Measurements from ENCODE around the gene KCTD17.
"Not testable (repeated sequence)": the region's sequence is repeated elsewhere in the genome, so short reads cannot be mapped to it uniquely, and the experiment has no call there.

KCTD17 gene

GRCh38 chr22:37062702-37063381 is 11.3 kb downstream of the KCTD17 start:
- no peak for DNase-seq

GRCh38 chr22:37063431-37064420 is 12.2 kb downstream of the KCTD17 start:
- DNase-seq: no peak

GRCh38 chr22:37064553-37064952 is 13.0 kb downstream of the KCTD17 start:
- DNase-seq: no peak

GRCh38 chr22:37065180-37065579 is 13.6 kb downstream of the KCTD17 start:
- DNase-seq: no peak

GRCh38 chr22:37065961-37066360 is 14.4 kb downstream of the KCTD17 start:
- no peak for DNase-seq

- DNase-seq: no peak
Observed at GRCh38 chr22:37067428-37067827, 15.9 kb downstream of the KCTD17 start.

- no peak for DNase-seq
Observed at GRCh38 chr22:37068859-37069258, 17.3 kb downstream of the KCTD17 start.

- no peak for DNase-seq
Observed at GRCh38 chr22:37069319-37069718, 17.8 kb downstream of the KCTD17 start.

- no peak for DNase-seq
Observed at GRCh38 chr22:37069719-37070118, 18.2 kb downstream of the KCTD17 start.

- DNase-seq: no peak
Observed at GRCh38 chr22:37070334-37070733, 18.8 kb downstream of the KCTD17 start.

- DNase-seq: no peak
Observed at GRCh38 chr22:37070744-37071143, 19.2 kb downstream of the KCTD17 start.

- DNase-seq: not testable (repeated sequence)
Observed at GRCh38 chr22:37071850-37072592, 20.5 kb downstream of the KCTD17 start.

- DNase-seq: no peak
Observed at GRCh38 chr22:37072673-37073072, 21.1 kb downstream of the KCTD17 start.

- no peak for DNase-seq
Observed at GRCh38 chr22:37074537-37074936, 23.0 kb downstream of the KCTD17 start.

- no peak for DNase-seq
Observed at GRCh38 chr22:37075046-37075445, 23.5 kb downstream of the KCTD17 start.

GRCh38 chr22:37075822-37076433 is 24.4 kb downstream of the KCTD17 start:
- DNase-seq: no peak

GRCh38 chr22:37077802-37078448 is 26.4 kb downstream of the KCTD17 start:
- no peak for DNase-seq

- no peak for DNase-seq
Observed at GRCh38 chr22:37079158-37079557, 27.6 kb downstream of the KCTD17 start.

GRCh38 chr22:37079668-37080171 is 28.2 kb downstream of the KCTD17 start:
- DNase-seq: no peak

- DNase-seq: no peak
Observed at GRCh38 chr22:37080438-37080837, 28.9 kb downstream of the KCTD17 start.

- no peak for DNase-seq
Observed at GRCh38 chr22:37080838-37081237, 29.3 kb downstream of the KCTD17 start.

GRCh38 chr22:37082251-37082873 is 30.8 kb downstream of the KCTD17 start:
- DNase-seq: no peak
